OCI-LY3 (cell line): ENCODE data around the gene MAP2K4.

Experiments
- EZH2phosphoT487 ChIP-seq: fragments of 200-600 bp; shearing (Covaris generic); IDR thresholded peaks from 2 replicates; pipeline ENCODE4 v1.6.1; 2018; ENCODE audit warnings: antibody characterized with exemption, mixed run types, low read depth
- TF ChIP-seq, protein P1 (sequence below): fragments of 200-600, 300-600 bp; sonication (generic); IDR thresholded peaks from 2 replicates; pipeline ENCODE4 v1.5.1; 2014; ENCODE audit warnings: antibody characterized with exemption, low read length, low read depth

DNA sequence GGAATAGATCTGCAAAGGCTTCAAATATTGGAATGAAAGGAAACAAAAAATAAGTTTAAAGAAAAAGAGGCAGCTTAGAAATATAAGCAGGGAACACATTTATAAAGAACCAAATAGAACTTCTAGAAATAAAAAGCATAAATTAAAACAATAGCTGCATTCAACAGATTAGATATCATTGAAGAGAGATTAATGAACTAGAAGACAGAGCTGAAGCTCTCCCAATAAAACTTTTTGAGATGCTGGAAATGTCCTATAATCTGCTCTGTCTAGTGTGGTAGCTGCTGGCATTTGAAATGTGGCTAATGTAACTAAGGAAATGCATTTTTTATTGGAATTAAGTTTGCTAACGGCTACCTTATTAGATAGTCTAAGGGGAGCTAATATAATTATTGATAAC is 115.6 kb downstream of the MAP2K4 start:
- TF ChIP-seq, protein P1, sequence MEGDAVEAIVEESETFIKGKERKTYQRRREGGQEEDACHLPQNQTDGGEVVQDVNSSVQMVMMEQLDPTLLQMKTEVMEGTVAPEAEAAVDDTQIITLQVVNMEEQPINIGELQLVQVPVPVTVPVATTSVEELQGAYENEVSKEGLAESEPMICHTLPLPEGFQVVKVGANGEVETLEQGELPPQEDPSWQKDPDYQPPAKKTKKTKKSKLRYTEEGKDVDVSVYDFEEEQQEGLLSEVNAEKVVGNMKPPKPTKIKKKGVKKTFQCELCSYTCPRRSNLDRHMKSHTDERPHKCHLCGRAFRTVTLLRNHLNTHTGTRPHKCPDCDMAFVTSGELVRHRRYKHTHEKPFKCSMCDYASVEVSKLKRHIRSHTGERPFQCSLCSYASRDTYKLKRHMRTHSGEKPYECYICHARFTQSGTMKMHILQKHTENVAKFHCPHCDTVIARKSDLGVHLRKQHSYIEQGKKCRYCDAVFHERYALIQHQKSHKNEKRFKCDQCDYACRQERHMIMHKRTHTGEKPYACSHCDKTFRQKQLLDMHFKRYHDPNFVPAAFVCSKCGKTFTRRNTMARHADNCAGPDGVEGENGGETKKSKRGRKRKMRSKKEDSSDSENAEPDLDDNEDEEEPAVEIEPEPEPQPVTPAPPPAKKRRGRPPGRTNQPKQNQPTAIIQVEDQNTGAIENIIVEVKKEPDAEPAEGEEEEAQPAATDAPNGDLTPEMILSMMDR, result no peak
- TF ChIP-seq EZH2phosphoT487, result no peak
